PC-3 (cell line): ENCODE data around the gene DCAF5. TPM values are rescaled to one million over a fixed set of nuclear protein-coding genes. Genes with fewer than 3 reads are reported as not detected.
A peak's percentile ranks its signal among the peaks of the same experiment; 100 is the strongest.

ENCODE experiments used
- ATAC-seq: fragments of 200-7000 bp; cut with Tn5 transposase; 2 replicates; pipeline ENCODE4 v1.9.1; 2020; ENCODE audit warnings: mild to moderate bottlenecking, moderate library complexity
- BruUV-seq: library from RNA; stranded (reverse); fragments of 400-500 nt; replicated peaks from 2 replicates; lab custom pipeline; 2021; lab: Mats Ljungman, UMichigan
- CTCF ChIA-PET: fragments of 300-600 bp; sonication (Branson Sonifier 250); formaldehyde crosslinking; loops from one replicate; lab custom pipeline; 2022; ENCODE audit warnings: antibody characterized with exemption; lab: Charles Lee
- POLR2A ChIA-PET: fragments of 300-600 bp; sonication (Branson Sonifier 250); formaldehyde crosslinking; loops from one replicate; lab custom pipeline; 2022; ENCODE audit warnings: antibody characterized with exemption; ENCODE audit not compliant: unreplicated experiment; lab: Charles Lee
- DNase-seq: peaks from one replicate; pipeline ENCODE4 v3.0.0-alpha.2; 2015
- H2AFZ ChIP-seq: fragments of 300-600 bp; sonication (generic); 2 replicates; pipeline ENCODE4 v1.6.0; 2016; ENCODE audit warnings: antibody characterized with exemption, low read length
- H3F3A ChIP-seq: fragments of 300-600 bp; sonication (generic); one replicate; pipeline ENCODE4 v1.6.0; 2017; ENCODE audit warnings: antibody characterized with exemption, low read length, control low read depth, mild to moderate bottlenecking; ENCODE audit not compliant: unreplicated experiment
- H3K27ac ChIP-seq: fragments of 300-600 bp; sonication (generic); 2 replicates; pipeline ENCODE4 v1.5.1; 2016; ENCODE audit warnings: mild to moderate bottlenecking, low read length
- H3K27me3 ChIP-seq: fragments of 300-600 bp; sonication (generic); 2 replicates; pipeline ENCODE4 v1.6.1; 2016; ENCODE audit warnings: low read length, mixed read lengths
- H3K36me3 ChIP-seq: fragments of 300-600 bp; sonication (generic); 2 replicates; pipeline ENCODE4 v1.6.1; 2016; ENCODE audit warnings: low read depth, mixed run types, low read length, mixed read lengths
- H3K4me1 ChIP-seq: fragments of 300-600 bp; sonication (generic); 2 replicates; pipeline ENCODE4 v1.5.1; 2016; ENCODE audit warnings: low read length; ENCODE audit not compliant: insufficient read depth
- H3K4me2 ChIP-seq: fragments of 300-600 bp; sonication (generic); 2 replicates; pipeline ENCODE4 v1.6.0; 2016; ENCODE audit warnings: low read length
- H3K4me3 ChIP-seq: fragments of 300-600 bp; sonication (generic); 2 replicates; pipeline ENCODE4 v1.5.1; 2016; ENCODE audit warnings: mild to moderate bottlenecking, low read length, mixed read lengths
- H3K79me2 ChIP-seq: fragments of 300-600 bp; sonication (generic); 2 replicates; pipeline ENCODE4 v1.6.1; 2017; ENCODE audit warnings: low read length, mixed read lengths
- H3K9ac ChIP-seq: fragments of 300-600 bp; sonication (generic); 2 replicates; pipeline ENCODE4 v1.6.0; 2016; ENCODE audit warnings: mild to moderate bottlenecking, low read length
- H3K9me2 ChIP-seq: fragments of 300-600 bp; sonication (generic); replicated peaks from 2 replicates; pipeline ENCODE4 v1.6.1; 2016; ENCODE audit warnings: mixed run types, low read length, mixed read lengths
- H3K9me3 ChIP-seq: fragments of 300-600 bp; sonication (generic); 2 replicates; pipeline ENCODE4 v1.6.1; 2016; ENCODE audit warnings: low read length, mixed read lengths
- H4K20me1 ChIP-seq: fragments of 300-600 bp; sonication (generic); 2 replicates; pipeline ENCODE4 v1.6.1; 2016; ENCODE audit warnings: low read length, mixed read lengths
- CTCF ChIP-seq: fragments of 300-600 bp; sonication (generic); conservative IDR thresholded peaks from 2 replicates; pipeline ENCODE4 v1.5.1; 2017; ENCODE audit warnings: antibody characterized with exemption, low read depth, mild to moderate bottlenecking, low read length
- EZH2 ChIP-seq: fragments of 300-600 bp; sonication (generic); IDR thresholded peaks from one replicate; pipeline ENCODE4 v1.6.1; 2017; ENCODE audit warnings: antibody characterized with exemption, mild to moderate bottlenecking, low read length; ENCODE audit not compliant: unreplicated experiment
- EZH2phosphoT487 ChIP-seq: fragments of 300-600 bp; sonication (generic); IDR thresholded peaks from 2 replicates; pipeline ENCODE4 v1.6.1; 2018; ENCODE audit warnings: mild to moderate bottlenecking, antibody characterized with exemption, low read length, borderline replicate concordance
- intact Hi-C: fragments of 100-400 bp; cut with micrococcal nuclease; formaldehyde crosslinking; loops from 2 replicates; pipeline ENCODE4 v1.9.0; 2023
- total RNA-seq: library from RNA; depleted of rRNA; stranded (reverse); fragments of >200 nt; gene quantifications from 2 replicates; pipeline ENCODE4 v1.2.3, GENCODE V29; 2014

Gene DCAF5
- total RNA-seq, 1 experiment from 2014 or later = 17.5 TPM

- intact Hi-C loops = loop anchor here (5.0 kb wide), 1 partner anchor 131 kb away; the partner anchor contains the start of gene ACTN1
- H3K4me2 ChIP-seq = no peak overlapping the region
- no peaks in the 10 kb centered on the region for H3K9me2 ChIP-seq
Observed at GRCh38 chr14:69108358-69108757, 44.6 kb downstream of the DCAF5 start.

GRCh38 chr14:69107407-69108003 lies 45.4 kb downstream of the DCAF5 start:
- H4K20me1 ChIP-seq = peaks cover 5% of the 10 kb centered on the region; the same call in 1 of the 2 replicates
- no peaks in the 10 kb centered on the region for H3K9me2 ChIP-seq
- POLR2A ChIA-PET = no interaction called here
- no peaks in the 10 kb centered on the region for H3K4me1 ChIP-seq
- intact Hi-C loops = loop anchor here (1.0 to 5.0 kb wide), 4 partner anchors 17 to 244 kb away; partner anchors contain the start of gene ACTN1
- H2AFZ ChIP-seq = no peak overlapping the region
- H3K79me2 ChIP-seq = no peaks in the 10 kb centered on the region
- TF ChIP-seq CTCF (peak; percentile 94), EZH2 (no peak)
- CTCF ChIA-PET = interaction anchor here (0.5 to 1.9 kb wide), 12 partner anchors 14 to 244 kb away, joined by 3 to 7 read pairs (median 4); no protein-coding TSS in a partner anchor
- no peaks in the 10 kb centered on the region for H3F3A ChIP-seq
- DNase-seq (peak; percentile 85), ATAC-seq (peak; percentile 67)
- peaks cover 17% of the 10 kb centered on the region; the same call in 1 of the 2 replicates for H3K36me3 ChIP-seq
- no peak overlapping the region for H3K4me3 ChIP-seq
- no TSS peak for BruUV-seq
- H3K27ac ChIP-seq = no peak overlapping the region
- no peaks in the 10 kb centered on the region for H3K27me3 ChIP-seq
- H3K4me2 ChIP-seq = no peak overlapping the region
- no peaks in the 10 kb centered on the region for H3K9me3 ChIP-seq
- no peak overlapping the region for H3K9ac ChIP-seq

More at GRCh38 chr14:69108358-69108757, 44.6 kb downstream of the DCAF5 start:
- ChIA-PET CTCF (interaction anchor here (0.6 to 1.9 kb wide), 3 partner anchors 28 to 197 kb away, joined by 3 to 7 read pairs (median 3); no protein-coding TSS in a partner anchor), POLR2A (no interaction called here)
- Histone ChIP-seq H3K4me1 (no peaks in the 10 kb centered on the region), H3K36me3 (peaks cover 12% of the 10 kb centered on the region; the same call in 1 of the 2 replicates), H3K9ac (no peak overlapping the region), H3F3A (no peaks in the 10 kb centered on the region), H2AFZ (no peak overlapping the region), H3K27me3 (no peaks in the 10 kb centered on the region), H3K27ac (no peak overlapping the region), H3K9me3 (no peaks in the 10 kb centered on the region), H4K20me1 (peaks cover 5% of the 10 kb centered on the region; the same call in 1 of the 2 replicates), H3K79me2 (no peaks in the 10 kb centered on the region), H3K4me3 (no peak overlapping the region)
- TF ChIP-seq CTCF = no peak
- no peak for TF ChIP-seq EZH2
- TF ChIP-seq EZH2phosphoT487 = no peak
- DNase-seq (no peak), ATAC-seq (no peak)
- no TSS peak for BruUV-seq

- Histone ChIP-seq H3K4me3 (no peak overlapping the region), H3K4me1 (peaks cover 4% of the 10 kb centered on the region; the same call in 1 of the 2 replicates), H3K9me2 (no peaks in the 10 kb centered on the region), H3K27ac (no peak overlapping the region), H3K9ac (no peak overlapping the region), H3F3A (no peaks in the 10 kb centered on the region), H3K36me3 (peaks cover 17% of the 10 kb centered on the region; the same call in 1 of the 2 replicates), H3K79me2 (no peaks in the 10 kb centered on the region), H4K20me1 (peaks cover 5% of the 10 kb centered on the region; the same call in 1 of the 2 replicates), H3K4me2 (no peak overlapping the region), H3K9me3 (no peaks in the 10 kb centered on the region), H3K27me3 (no peaks in the 10 kb centered on the region), H2AFZ (no peak overlapping the region)
- ATAC-seq (no peak), DNase-seq (no peak)
- BruUV-seq = no TSS peak
- intact Hi-C loops = loop anchor here (2.0 to 5.0 kb wide), 2 partner anchors 16 to 129 kb away; partner anchors contain the start of gene ACTN1
- ChIA-PET POLR2A (no interaction called here), CTCF (interaction anchor here (1.4 kb wide), 1 partner anchor 45 kb away, joined by 4 read pairs; no protein-coding TSS in a partner anchor)
- TF ChIP-seq EZH2 (no peak), EZH2phosphoT487 (no peak), CTCF (no peak)
Observed at GRCh38 chr14:69106451-69106850, 46.5 kb downstream of the DCAF5 start.
